GM23248 (cell line): ENCODE data around the gene DKK3.

Experiments
- EZH2 ChIP-seq: fragments of 200-600 bp; sonication (generic); IDR thresholded peaks from 2 replicates; pipeline ENCODE4 v1.6.1; 2018; ENCODE audit warnings: antibody characterized with exemption, mild to moderate bottlenecking; ENCODE audit not compliant: insufficient read depth, poor library complexity, severe bottlenecking
- EZH2phosphoT487 ChIP-seq: fragments of 200-600 bp; sonication (generic); IDR thresholded peaks from 2 replicates; pipeline ENCODE4 v1.6.1; 2018; ENCODE audit warnings: antibody characterized with exemption, moderate library complexity, mild to moderate bottlenecking, low read depth; ENCODE audit not compliant: insufficient read depth

GRCh38 chr11:11960687-11961086 is 47.7 kb downstream of the DKK3 start:
- TF ChIP-seq EZH2phosphoT487 (no peak), EZH2 (no peak)
